ENCODE results near the gene FOXRED2.
A peak's percentile ranks its signal among the peaks of the same experiment; 100 is the strongest.
"Not testable (repeated sequence)": the region's sequence is repeated elsewhere in the genome, so short reads cannot be mapped to it uniquely, and the experiment has no call there.

FOXRED2 gene

DNA sequence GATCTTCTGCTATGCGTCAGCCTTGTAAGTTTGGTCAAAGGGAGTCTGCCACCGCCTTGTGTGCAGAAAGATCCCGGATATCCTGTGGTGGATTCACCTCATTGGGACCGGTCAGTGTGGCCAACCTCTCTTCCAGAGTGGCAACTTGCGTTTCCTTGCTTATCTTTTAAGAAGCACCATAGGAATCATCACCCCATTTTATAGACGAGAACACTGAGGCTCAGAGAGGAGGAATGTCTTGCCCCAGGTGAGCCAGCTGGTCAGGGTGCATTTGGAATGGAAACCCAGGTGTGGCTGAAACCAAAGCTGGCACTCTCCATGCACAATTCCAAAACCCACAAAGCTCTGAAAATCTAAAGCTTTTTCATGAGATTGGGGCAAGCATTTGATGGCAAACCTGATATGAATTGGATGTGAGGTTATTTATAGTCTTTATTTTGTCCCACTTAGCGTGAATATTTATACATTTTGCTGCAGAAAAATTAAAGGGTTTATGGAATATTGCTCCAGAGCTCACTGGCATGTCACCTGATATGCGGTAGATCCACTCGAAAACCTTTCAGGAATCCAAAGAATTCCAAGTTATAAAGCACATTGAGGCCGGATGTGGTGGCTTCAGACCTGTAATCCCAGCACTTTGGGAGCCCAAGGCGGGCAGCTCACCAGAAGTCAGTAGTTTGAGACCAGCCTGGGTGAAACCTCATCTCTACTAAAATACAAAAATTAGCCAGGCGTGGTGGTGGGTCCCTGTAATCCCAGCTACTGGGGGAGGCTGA lies 34.2 kb upstream of the FOXRED2 start:
- Histone ChIP-seq H3K9ac (ENCODE audit: low read length) (no peak overlapping the region), H3K27me3 (ENCODE audit: control insufficient read depth, insufficient read depth, low read length) (no peaks in the 10 kb centered on the region; the same call in 1 of the 2 replicates), H3K27ac (ENCODE audit: low read depth, low read length) (no peak overlapping the region), H3K4me3 (ENCODE audit: low read depth, low read length) (no peak overlapping the region), H3K9me3 (ENCODE audit: control insufficient read depth, insufficient read depth, low read depth, low read length) (no peaks in the 10 kb centered on the region), H3K36me3 (ENCODE audit: control insufficient read depth, insufficient read depth, low read length) (no peaks in the 10 kb centered on the region), H3K4me1 (ENCODE audit: control insufficient read depth, insufficient read depth, low read length) (peaks cover 10% of the 10 kb centered on the region; the same call in 1 of the 2 replicates)

DNA sequence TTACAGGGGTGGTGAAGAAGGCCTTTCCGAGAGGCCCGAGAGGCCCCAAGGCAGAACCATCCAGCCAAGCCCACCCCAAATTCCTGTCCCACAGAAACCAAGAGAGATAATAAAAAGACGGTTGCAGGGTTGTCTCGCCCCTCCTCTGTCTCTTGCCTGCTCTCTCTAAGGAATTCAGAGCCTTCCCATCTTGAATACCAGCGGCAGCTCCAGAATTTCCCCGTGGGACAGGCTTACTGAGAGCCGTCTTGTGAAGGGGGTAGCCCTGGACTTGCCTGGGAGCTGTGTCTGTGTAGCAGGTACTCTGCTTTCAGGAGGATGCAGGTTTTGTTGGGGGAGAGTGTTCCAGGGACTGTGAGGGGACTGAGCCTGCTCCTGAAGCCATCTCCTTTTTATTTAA lies 31.7 kb upstream of the FOXRED2 start:
- H3K27ac ChIP-seq (ENCODE audit: low read depth, low read length) = no peak overlapping the region

DNA sequence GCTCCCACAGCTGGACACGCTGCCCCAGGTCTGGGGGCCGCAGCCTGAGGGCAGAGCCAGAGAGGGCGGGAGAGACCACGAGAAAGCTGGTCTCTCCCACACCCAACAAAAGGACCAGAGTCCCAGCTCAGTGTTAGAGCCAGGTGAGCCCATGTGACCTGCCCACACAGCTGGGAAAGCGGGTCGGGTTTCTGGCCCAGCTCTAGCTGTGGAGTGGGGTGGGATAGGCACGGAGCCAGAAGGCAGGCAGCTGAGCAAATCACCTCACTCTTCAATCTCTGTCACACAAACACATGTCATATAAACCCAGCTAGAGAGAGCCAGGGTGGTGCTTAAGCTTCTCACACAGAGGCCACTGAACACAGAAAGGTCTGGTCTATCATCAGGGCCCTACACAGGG lies 29.9 kb upstream of the FOXRED2 start:
- Histone ChIP-seq H3K9ac (ENCODE audit: low read length) (no peak overlapping the region), H3K4me3 (ENCODE audit: low read depth, low read length) (no peak overlapping the region), H3K9me3 (ENCODE audit: control insufficient read depth, insufficient read depth, low read depth, low read length) (peaks cover 5% of the 10 kb centered on the region; the same call in 1 of the 2 replicates), H3K27ac (ENCODE audit: low read depth, low read length) (no peak overlapping the region), H3K4me1 (ENCODE audit: control insufficient read depth, insufficient read depth, low read length) (peaks cover 11% of the 10 kb centered on the region; the same call in 1 of the 2 replicates), H3K36me3 (ENCODE audit: control insufficient read depth, insufficient read depth, low read length) (no peaks in the 10 kb centered on the region), H3K27me3 (ENCODE audit: control insufficient read depth, insufficient read depth, low read length) (no peaks in the 10 kb centered on the region; the same call in 1 of the 2 replicates)

More for the DNA sequence above, 31.7 kb upstream of the FOXRED2 start:
- H3K27me3 ChIP-seq (ENCODE audit: control insufficient read depth, insufficient read depth, low read length) = no peaks in the 10 kb centered on the region; the same call in 1 of the 2 replicates
- no peak overlapping the region for H3K4me3 ChIP-seq (ENCODE audit: low read depth, low read length)
- no peaks in the 10 kb centered on the region for H3K36me3 ChIP-seq (ENCODE audit: control insufficient read depth, insufficient read depth, low read length)
- H3K9ac ChIP-seq (ENCODE audit: low read length) = no peak overlapping the region
- peaks cover 4% of the 10 kb centered on the region; the same call in 1 of the 2 replicates for H3K9me3 ChIP-seq (ENCODE audit: control insufficient read depth, insufficient read depth, low read depth, low read length)
- H3K4me1 ChIP-seq (ENCODE audit: control insufficient read depth, insufficient read depth, low read length) = peaks cover 11% of the 10 kb centered on the region; the same call in 1 of the 2 replicates

DNA sequence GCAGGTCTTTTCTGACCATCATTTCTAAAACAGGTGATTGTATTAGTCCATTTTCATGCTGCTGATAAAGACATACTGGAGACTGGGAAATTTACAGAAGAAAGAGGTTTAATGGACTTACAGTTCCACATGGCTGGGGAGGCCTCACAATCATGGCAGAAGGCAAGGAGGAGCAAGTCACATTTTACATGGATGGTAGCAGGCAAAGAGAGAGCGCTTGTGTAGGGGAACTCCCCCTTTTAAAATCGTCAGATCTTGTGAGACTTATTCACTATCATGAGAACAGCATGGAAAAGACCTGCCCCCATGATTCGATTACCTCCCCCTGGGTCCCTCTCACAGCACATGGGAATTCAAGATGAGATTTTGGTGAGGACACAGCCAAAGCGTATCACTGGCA lies 26.5 kb upstream of the FOXRED2 start:
- peaks cover 19% of the 10 kb centered on the region for H3K4me1 ChIP-seq (ENCODE audit: control insufficient read depth, insufficient read depth, low read length)
- H3K36me3 ChIP-seq (ENCODE audit: control insufficient read depth, insufficient read depth, low read length); H3K9ac ChIP-seq (ENCODE audit: low read length); H3K27ac ChIP-seq (ENCODE audit: low read depth, low read length); H3K27me3 ChIP-seq (ENCODE audit: control insufficient read depth, insufficient read depth, low read length); H3K4me3 ChIP-seq (ENCODE audit: low read depth, low read length); H3K9me3 ChIP-seq (ENCODE audit: control insufficient read depth, insufficient read depth, low read depth, low read length): not testable (repeated sequence)

DNA sequence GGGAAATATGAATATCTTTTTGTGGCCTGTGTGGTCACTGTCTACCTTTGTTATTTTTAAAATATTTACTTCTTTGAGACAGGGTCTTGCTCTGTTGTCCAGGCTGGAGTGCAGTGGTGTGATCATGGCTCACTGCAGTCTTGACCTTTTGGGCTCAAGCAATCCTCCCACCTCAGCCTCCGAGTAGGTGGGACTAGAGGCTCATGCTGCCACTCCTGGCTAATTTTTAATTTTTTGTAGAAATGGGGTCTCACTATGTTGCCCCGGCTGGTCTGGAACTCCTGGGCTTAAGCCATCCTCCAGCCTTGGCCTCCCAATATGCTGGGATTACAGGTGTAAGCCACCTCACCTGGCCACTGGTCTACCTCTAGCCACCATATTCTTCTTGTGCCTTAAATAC lies 25.6 kb upstream of the FOXRED2 start:
- Histone ChIP-seq H3K4me1 (ENCODE audit: control insufficient read depth, insufficient read depth, low read length) (peaks cover 19% of the 10 kb centered on the region), H3K4me3 (ENCODE audit: low read depth, low read length) (no peak overlapping the region), H3K9me3 (ENCODE audit: control insufficient read depth, insufficient read depth, low read depth, low read length) (peaks cover 5% of the 10 kb centered on the region; the same call in 1 of the 2 replicates), H3K27me3 (ENCODE audit: control insufficient read depth, insufficient read depth, low read length) (no peaks in the 10 kb centered on the region), H3K36me3 (ENCODE audit: control insufficient read depth, insufficient read depth, low read length) (no peaks in the 10 kb centered on the region), H3K27ac (ENCODE audit: low read depth, low read length) (no peak overlapping the region), H3K9ac (ENCODE audit: low read length) (no peak overlapping the region)

DNA sequence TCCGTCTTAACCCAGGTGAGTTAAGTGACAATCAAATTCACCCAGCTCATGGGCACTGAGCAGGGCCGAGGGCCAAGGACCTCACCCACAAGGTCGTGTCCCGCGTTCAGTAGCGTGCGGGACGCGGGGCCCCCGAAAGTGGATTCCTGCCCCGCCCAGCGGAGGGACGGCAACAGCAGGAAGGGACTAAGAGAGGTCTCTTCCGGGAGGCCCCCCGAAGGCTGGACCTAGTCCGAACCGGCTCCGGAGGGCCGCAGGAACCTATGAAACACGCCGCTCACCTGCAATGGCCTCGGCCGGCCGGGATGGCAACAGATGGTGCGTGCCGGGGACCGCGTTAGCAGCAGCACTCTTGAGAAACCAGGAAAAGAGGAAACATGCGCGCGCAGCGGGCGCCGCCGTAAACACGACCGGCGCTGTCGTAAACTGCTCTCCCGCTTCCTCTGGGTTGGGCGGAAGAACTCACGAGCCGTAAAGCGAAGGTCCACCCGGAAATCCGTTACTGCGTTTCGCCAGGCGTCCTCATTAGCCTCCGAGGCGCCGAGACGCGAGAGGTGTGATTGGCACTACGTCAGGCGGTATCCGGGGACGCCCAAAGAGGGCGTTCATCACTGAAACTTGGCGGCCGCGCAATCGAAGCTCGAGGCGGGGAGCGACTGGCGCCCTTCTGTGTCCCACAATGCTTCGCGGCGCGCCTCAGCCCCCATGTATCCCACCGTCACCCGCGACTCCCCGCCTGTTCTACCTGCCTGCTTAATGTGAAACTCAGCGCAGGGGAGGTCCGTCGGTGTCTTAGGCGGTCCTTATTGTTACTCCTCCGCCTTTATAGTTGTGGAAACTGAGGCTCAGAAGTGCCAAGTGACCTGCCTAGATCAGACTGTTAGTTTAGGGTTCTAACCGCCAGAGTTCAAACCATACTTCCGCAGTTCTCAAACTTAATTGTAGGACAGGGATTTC lies 22.2 kb upstream of the FOXRED2 start, which contains the start of gene EIF3D:
EIF3D (minus strand) TSS at position 372 of the 957 bp plus-strand sequence. CDS start 3,045 bp downstream, outside the sequence.
- peak within 1 kb of the TSS; percentile 81 for H3K4me3 ChIP-seq (ENCODE audit: low read depth, low read length)
- H3K27me3 ChIP-seq (ENCODE audit: control insufficient read depth, insufficient read depth, low read length) = no peaks in the 10 kb centered on the region
- peaks cover 33% of the 10 kb centered on the region for H3K36me3 ChIP-seq (ENCODE audit: control insufficient read depth, insufficient read depth, low read length)
- peak within 1 kb of the TSS; percentile 92 for H3K27ac ChIP-seq (ENCODE audit: low read depth, low read length)
- H3K9ac ChIP-seq (ENCODE audit: low read length) = peak within 1 kb of the TSS; percentile 96
- H3K4me1 ChIP-seq (ENCODE audit: control insufficient read depth, insufficient read depth, low read length) = peaks cover 10% of the 10 kb centered on the region
- H3K9me3 ChIP-seq (ENCODE audit: control insufficient read depth, insufficient read depth, low read depth, low read length) = 0 out of 2 replicates have a peak, but pooled peaks cover 3% of the 10 kb centered on the region

DNA sequence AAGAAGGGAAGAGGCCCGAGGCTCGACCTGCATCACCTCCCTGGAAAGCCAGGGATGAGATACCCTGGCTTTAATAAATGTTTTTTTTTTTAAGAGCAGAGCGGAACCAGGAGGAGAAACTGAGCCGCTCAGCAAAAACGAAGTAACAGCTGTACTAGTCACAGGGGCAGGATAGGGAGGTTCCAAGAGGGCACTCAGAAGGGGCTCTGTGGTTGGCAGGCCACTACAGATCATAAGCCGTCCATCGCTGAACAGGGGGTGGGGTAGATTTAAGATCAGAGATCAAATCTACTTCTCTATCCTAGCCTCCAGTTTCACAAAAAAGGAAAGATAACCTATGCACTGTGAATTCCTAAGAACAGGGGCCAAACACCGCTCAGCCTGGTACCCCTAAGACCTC lies 21.5 kb upstream of the FOXRED2 start:
- H3K9me3 ChIP-seq (ENCODE audit: control insufficient read depth, insufficient read depth, low read depth, low read length) = no peaks in the 10 kb centered on the region
- H3K4me1 ChIP-seq (ENCODE audit: control insufficient read depth, insufficient read depth, low read length) = peaks cover 10% of the 10 kb centered on the region
- peak overlapping the region; percentile 92 for H3K27ac ChIP-seq (ENCODE audit: low read depth, low read length)
- no peaks in the 10 kb centered on the region for H3K27me3 ChIP-seq (ENCODE audit: control insufficient read depth, insufficient read depth, low read length)
- peaks cover 40% of the 10 kb centered on the region for H3K36me3 ChIP-seq (ENCODE audit: control insufficient read depth, insufficient read depth, low read length)
- peak overlapping the region; percentile 96 for H3K9ac ChIP-seq (ENCODE audit: low read length)
- peak overlapping the region; percentile 81 for H3K4me3 ChIP-seq (ENCODE audit: low read depth, low read length)

DNA sequence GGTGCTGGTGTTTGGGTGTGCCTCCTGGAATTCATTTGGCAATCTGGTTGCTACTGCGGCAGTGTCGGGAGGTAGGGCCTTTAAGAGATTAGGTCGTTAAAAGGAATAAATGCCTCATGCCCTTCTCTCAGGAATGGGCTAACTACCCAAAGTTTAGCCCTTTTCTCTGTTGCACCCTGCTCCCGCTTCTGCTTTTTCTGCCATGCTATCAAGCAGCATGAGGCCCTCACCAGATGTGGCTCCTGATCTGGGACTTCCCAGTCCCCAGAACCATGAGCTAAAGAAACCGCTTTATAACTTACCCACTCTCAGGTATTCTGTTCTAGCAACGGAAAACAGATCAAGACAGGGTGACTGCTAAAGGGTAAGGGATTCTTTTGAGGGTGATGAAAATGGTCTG lies 15.8 kb upstream of the FOXRED2 start:
- H3K36me3 ChIP-seq (ENCODE audit: control insufficient read depth, insufficient read depth, low read length) = peaks cover 97% of the 10 kb centered on the region
- H3K9ac ChIP-seq (ENCODE audit: low read length) = no peak overlapping the region
- H3K4me1 ChIP-seq (ENCODE audit: control insufficient read depth, insufficient read depth, low read length) = no peaks in the 10 kb centered on the region
- H3K9me3 ChIP-seq (ENCODE audit: control insufficient read depth, insufficient read depth, low read depth, low read length) = no peaks in the 10 kb centered on the region
- no peak overlapping the region for H3K4me3 ChIP-seq (ENCODE audit: low read depth, low read length)
- no peak overlapping the region for H3K27ac ChIP-seq (ENCODE audit: low read depth, low read length)
- H3K27me3 ChIP-seq (ENCODE audit: control insufficient read depth, insufficient read depth, low read length) = no peaks in the 10 kb centered on the region

DNA sequence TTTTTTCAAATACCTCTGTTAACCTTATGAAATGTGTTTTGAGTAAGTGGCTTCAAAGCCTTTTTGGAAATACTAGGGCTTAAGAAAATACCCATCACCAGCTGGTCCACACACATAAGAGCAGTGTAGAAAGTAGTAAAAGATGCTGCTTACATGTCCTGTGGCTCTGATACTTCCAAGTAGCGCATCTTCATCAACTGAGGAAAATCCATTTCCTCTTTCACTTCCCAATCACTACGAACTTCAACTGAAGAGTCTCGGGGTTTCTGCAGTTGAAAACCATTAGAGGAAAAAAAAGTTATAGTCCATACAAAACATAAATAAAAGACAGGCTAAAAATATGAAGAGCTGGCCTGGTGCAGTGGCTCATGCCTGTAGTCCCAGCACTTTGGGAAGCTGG lies 13.6 kb upstream of the FOXRED2 start:
- H3K36me3 ChIP-seq (ENCODE audit: control insufficient read depth, insufficient read depth, low read length) = peaks cover 100% of the 10 kb centered on the region
- H3K4me3 ChIP-seq (ENCODE audit: low read depth, low read length) = no peak overlapping the region
- no peaks in the 10 kb centered on the region for H3K4me1 ChIP-seq (ENCODE audit: control insufficient read depth, insufficient read depth, low read length)
- no peak overlapping the region for H3K27ac ChIP-seq (ENCODE audit: low read depth, low read length)
- H3K27me3 ChIP-seq (ENCODE audit: control insufficient read depth, insufficient read depth, low read length) = no peaks in the 10 kb centered on the region
- no peaks in the 10 kb centered on the region for H3K9me3 ChIP-seq (ENCODE audit: control insufficient read depth, insufficient read depth, low read depth, low read length)
- no peak overlapping the region for H3K9ac ChIP-seq (ENCODE audit: low read length)

DNA sequence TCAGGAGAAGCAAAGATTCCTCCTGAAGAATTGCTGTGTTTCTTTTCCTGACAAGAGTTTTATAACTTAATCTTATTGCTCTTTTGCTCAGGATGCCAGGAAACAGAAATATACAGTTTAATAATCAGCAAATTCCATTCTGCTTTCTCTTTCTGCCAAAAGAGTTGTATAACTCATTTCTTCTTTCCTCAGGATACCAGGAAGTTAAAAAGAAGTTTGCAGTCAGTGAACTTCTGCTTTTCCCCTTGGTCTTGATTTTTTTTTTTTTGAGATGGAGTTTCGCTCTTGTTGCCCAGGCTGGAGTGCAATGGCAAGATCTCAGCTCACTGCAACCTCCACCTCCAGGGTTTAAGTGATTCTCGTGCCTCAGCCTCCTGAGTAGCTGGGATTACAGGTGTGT lies 13.1 kb upstream of the FOXRED2 start:
- not testable (repeated sequence) for H3K9me3 ChIP-seq (ENCODE audit: control insufficient read depth, insufficient read depth, low read depth, low read length); H3K4me3 ChIP-seq (ENCODE audit: low read depth, low read length); H3K27ac ChIP-seq (ENCODE audit: low read depth, low read length); H3K9ac ChIP-seq (ENCODE audit: low read length); H3K4me1 ChIP-seq (ENCODE audit: control insufficient read depth, insufficient read depth, low read length); H3K27me3 ChIP-seq (ENCODE audit: control insufficient read depth, insufficient read depth, low read length)
- H3K36me3 ChIP-seq (ENCODE audit: control insufficient read depth, insufficient read depth, low read length) = peaks cover 98% of the 10 kb centered on the region
